Large intestine (tissue), 3 donors: Measurements from ENCODE around the gene AFDN. TPM values are rescaled to one million over a fixed set of nuclear protein-coding genes. Genes with fewer than 3 reads are reported as not detected.

ENCODE experiments used
- DNase-seq, 2 donors: peaks; one replicate each; pipeline versions ENCODE4 v3.0.0 to v3.0.0-alpha.2; 2013
- H3K27ac ChIP-seq: one replicate; pipeline ENCODE4 v1.5.1; 2013; ENCODE audit warnings: low read length
- H3K27me3 ChIP-seq: 2 replicates; pipeline ENCODE4 v1.6.1; 2013; ENCODE audit warnings: low read length; ENCODE audit not compliant: control insufficient read depth, insufficient read depth
- H3K36me3 ChIP-seq: 2 replicates; pipeline ENCODE4 v1.6.1; 2013; ENCODE audit warnings: low read length; ENCODE audit not compliant: control insufficient read depth, insufficient read depth
- H3K4me1 ChIP-seq: one replicate; pipeline ENCODE4 v1.6.1; 2013; ENCODE audit warnings: low read length; ENCODE audit not compliant: control insufficient read depth, insufficient read depth
- H3K4me3 ChIP-seq: one replicate; pipeline ENCODE4 v1.5.1; 2013; ENCODE audit warnings: low read length
- H3K9me3 ChIP-seq: one replicate; pipeline ENCODE4 v1.6.1; 2013; ENCODE audit warnings: mild to moderate bottlenecking, low read depth, low read length, moderate library complexity; ENCODE audit not compliant: control insufficient read depth
- WGBS: methylation state at CpG from one replicate; pipeline ENCODE4 v1.1.5; 2013; ENCODE audit warnings: low lambda C conversion rate; ENCODE audit not compliant: insufficient coverage; 5-methylcytosine and 5-hydroxymethylcytosine counted together
- polyA plus RNA-seq: library from polyadenylated mRNA; unstranded; fragments of 120-200 nt; gene quantifications from one replicate; pipeline ENCODE4 v1.2.1, GENCODE V29; 2013

AFDN gene
- polyA plus RNA-seq, 1 donor: 194 TPM

- Histone ChIP-seq H3K27me3 (no peaks in the 10 kb centered on the region), H3K27ac (no peak overlapping the region), H3K36me3 (no peaks in the 10 kb centered on the region), H3K4me1 (no peaks in the 10 kb centered on the region), H3K4me3 (no peak overlapping the region), H3K9me3 (peaks cover 5% of the 10 kb centered on the region)
- no peak for DNase-seq
- 88% methylated on average over 2 of the region's 43 CpGs for WGBS
Observed at GRCh38 chr6:167977717-167978467, 151.2 kb downstream of the AFDN start.

DNA sequence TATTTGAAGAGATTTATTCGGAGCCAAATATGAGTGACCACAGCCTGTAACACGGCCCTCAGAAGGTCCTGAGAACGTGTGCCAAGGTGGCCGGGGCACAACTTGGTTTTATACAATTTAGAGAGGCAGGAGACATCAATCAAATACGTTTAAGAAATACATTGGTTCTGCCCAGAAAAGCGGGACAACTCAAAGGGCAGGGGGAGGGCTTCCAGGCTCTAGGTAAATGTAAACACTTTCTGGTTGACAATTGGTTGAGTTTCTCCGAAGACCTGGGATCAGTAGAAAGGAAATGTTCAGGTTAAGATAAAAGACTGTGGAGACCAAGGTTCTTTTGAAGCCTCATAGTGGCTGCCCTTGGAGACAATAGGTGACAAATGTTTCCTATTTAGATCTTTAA is 151.9 kb downstream of the AFDN start:
- H3K27ac ChIP-seq: no peak overlapping the region
- H3K4me3 ChIP-seq: no peak overlapping the region
- H3K4me1 ChIP-seq: no peaks in the 10 kb centered on the region
- WGBS: 0% methylated on average over 1 of the region's 7 CpGs
- DNase-seq: no peak
- H3K9me3 ChIP-seq: peaks cover 5% of the 10 kb centered on the region
- H3K27me3 ChIP-seq: no peaks in the 10 kb centered on the region
- no peaks in the 10 kb centered on the region for H3K36me3 ChIP-seq

DNA sequence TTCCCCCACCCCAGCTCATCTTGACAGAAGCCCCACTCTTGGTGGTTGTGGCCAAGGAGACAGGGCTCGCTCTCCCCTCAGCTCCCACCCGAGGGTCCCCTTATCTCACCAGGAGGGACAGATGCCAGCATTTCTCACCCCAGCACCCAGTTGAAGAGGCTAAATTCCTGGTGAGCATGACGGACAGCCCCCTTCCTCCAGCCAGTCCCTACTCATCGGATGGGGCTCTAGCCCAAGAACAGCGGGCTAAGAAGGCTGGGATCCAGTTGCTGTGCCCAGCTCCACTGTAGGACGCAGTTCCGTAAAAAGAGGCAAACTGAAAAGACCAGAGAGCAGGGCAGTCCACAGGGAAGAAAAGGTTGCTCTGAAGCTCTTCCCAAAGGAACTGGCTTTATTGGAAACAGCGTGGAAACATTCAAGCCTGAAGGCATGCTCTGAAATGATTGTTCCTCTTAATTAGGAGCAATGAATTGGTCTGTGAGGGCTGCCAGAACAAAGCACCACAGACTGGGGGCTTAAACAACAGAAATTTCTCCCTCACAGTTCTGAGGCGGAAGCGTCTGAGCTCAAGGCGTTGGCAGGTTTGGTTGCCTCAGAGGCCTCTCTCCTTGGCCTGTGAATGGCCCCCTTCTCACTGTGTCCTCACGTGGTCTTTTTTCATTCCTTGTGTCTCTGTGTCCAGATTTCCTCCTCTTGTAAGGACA is 152.9 kb downstream of the AFDN start:
- Histone ChIP-seq H3K9me3 (peaks cover 5% of the 10 kb centered on the region), H3K4me1 (no peaks in the 10 kb centered on the region), H3K27me3 (no peaks in the 10 kb centered on the region), H3K4me3 (no peak overlapping the region), H3K36me3 (no peaks in the 10 kb centered on the region), H3K27ac (no peak overlapping the region)
- WGBS: 100% methylated on average over 1 of the region's 12 CpGs
- no peak for DNase-seq

DNA sequence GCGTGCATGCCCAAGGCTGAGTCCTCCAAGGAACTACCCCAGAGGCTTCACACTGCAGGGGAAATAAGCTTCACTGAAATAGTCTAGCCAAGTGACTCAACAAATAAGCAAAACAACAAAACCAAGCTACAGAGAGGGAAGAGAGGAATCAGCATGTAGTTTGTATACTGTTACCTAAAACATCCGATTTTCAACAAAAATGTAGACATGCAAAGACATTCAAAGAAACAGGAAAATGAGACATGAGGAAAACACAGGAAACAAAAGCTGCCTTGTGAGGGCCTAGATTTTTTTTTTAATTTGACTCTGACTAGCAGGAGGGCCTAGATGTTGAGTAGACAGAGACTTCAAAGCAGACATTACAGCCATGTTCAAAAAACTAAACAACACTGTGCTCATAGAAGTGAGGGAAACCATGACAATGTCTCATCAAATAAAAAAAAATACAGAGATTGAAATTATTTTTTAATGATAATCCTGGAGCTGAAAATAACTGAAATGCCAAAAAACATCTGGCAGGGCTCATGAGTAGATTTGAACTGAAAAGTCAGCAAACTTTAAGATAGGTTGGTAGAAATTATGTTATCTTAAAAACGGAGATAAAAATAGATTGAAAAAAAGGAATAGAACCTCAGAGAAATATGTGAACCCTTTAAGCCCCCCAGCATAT is 154.3 kb downstream of the AFDN start:
- WGBS: 92% methylated on average over 3 of the region's 3 CpGs
- peaks cover 9% of the 10 kb centered on the region for H3K9me3 ChIP-seq
- H3K27me3 ChIP-seq: no peaks in the 10 kb centered on the region
- no peak overlapping the region for H3K4me3 ChIP-seq
- H3K36me3 ChIP-seq: no peaks in the 10 kb centered on the region
- no peaks in the 10 kb centered on the region for H3K4me1 ChIP-seq
- no peak for DNase-seq
- no peak overlapping the region for H3K27ac ChIP-seq

- Histone ChIP-seq H3K9me3 (peaks cover 10% of the 10 kb centered on the region), H3K27me3 (no peaks in the 10 kb centered on the region), H3K4me1 (no peaks in the 10 kb centered on the region), H3K27ac (no peak overlapping the region), H3K36me3 (no peaks in the 10 kb centered on the region), H3K4me3 (no peak overlapping the region)
- 90% methylated on average over 2 of the region's 7 CpGs for WGBS
- no peak for DNase-seq
Observed at GRCh38 chr6:167981916-167982462, 155.3 kb downstream of the AFDN start.

GRCh38 chr6:167984144-167984719 is 157.5 kb downstream of the AFDN start:
- Histone ChIP-seq H3K27me3 (no peaks in the 10 kb centered on the region), H3K36me3 (no peaks in the 10 kb centered on the region), H3K4me3 (no peak overlapping the region), H3K4me1 (no peaks in the 10 kb centered on the region), H3K9me3 (peaks cover 16% of the 10 kb centered on the region), H3K27ac (no peak overlapping the region)
- WGBS: 100% methylated on average over 2 of the region's 11 CpGs
- DNase-seq: no peak

DNA sequence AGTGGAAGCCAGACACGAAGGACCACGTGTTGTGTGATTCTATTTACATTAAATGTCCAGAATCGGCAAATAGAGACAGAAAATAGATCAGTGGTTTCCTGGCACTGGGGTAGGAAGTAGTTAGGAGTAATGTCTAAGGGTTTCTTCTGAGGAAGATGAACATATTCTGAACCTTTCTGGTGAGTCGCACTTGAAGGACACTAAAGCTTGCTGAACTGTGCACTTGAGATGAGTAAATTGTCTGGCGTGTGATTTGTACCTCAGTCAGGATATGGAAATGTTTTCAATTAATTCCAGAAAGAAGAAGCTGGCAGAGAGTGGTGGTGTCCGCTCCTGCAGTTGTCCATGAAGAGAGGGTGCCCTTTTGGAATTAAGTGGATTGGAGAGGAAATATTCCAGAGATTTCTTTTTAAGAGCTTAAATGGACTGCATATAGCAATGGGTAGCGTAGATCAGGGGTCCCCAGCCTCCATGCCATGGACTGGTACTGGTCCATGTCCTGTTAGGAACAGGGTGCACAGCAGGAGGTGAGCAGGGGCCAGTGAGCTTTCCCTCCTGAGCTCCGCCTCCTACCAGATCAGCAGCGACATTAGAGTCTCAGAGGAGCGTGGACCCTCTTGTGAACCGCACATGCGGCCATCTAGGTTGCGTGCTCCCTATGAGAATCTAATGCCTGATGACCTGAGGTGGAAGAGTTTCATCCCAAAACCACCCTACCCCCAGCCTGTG is 158.3 kb downstream of the AFDN start:
- H3K4me1 ChIP-seq: no peaks in the 10 kb centered on the region
- DNase-seq: no peak
- H3K36me3 ChIP-seq: no peaks in the 10 kb centered on the region
- H3K4me3 ChIP-seq: no peak overlapping the region
- 100% methylated on average over 3 of the region's 13 CpGs for WGBS
- peaks cover 24% of the 10 kb centered on the region for H3K9me3 ChIP-seq
- no peaks in the 10 kb centered on the region for H3K27me3 ChIP-seq
- no peak overlapping the region for H3K27ac ChIP-seq

DNA sequence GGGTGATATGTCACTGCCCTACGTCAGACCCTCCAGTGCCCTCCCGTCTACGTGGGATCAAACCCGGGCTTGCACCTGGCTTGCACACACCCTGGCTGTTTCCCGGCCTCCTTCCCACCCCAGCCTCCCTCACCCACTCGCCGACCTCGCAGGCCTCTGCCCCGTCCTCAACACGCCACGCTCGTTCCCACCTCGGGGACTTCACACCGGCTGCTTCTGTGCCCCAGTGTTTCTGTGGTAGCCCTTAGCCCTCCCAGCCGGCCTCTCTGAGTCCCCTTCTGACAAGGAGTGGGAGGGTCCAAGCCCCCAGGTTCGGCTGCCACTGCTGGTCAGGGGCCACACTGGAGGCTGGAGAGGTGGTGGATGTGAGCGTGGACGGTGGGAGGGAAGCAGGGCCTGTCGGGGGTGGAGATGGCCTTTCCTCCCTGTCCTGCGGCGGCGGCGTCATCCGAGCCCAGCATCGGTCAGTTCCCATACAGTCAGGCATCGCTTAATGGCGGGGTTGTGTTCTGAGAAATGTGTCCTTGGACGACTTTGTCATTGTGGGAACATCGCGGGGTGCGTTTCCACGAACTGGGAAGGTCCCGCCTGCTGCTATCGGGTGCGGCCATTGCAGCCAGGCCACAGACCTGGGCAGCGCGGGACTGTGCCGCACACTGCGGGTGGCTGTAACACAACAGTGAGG is 159.3 kb downstream of the AFDN start:
- no CpG with 5 or more reads among the region's 39 CpGs for WGBS
- H3K4me3 ChIP-seq: no peak overlapping the region
- H3K27ac ChIP-seq: no peak overlapping the region
- no peaks in the 10 kb centered on the region for H3K36me3 ChIP-seq
- no peak for DNase-seq
- H3K4me1 ChIP-seq: no peaks in the 10 kb centered on the region
- no peaks in the 10 kb centered on the region for H3K27me3 ChIP-seq
- H3K9me3 ChIP-seq: peaks cover 32% of the 10 kb centered on the region

DNA sequence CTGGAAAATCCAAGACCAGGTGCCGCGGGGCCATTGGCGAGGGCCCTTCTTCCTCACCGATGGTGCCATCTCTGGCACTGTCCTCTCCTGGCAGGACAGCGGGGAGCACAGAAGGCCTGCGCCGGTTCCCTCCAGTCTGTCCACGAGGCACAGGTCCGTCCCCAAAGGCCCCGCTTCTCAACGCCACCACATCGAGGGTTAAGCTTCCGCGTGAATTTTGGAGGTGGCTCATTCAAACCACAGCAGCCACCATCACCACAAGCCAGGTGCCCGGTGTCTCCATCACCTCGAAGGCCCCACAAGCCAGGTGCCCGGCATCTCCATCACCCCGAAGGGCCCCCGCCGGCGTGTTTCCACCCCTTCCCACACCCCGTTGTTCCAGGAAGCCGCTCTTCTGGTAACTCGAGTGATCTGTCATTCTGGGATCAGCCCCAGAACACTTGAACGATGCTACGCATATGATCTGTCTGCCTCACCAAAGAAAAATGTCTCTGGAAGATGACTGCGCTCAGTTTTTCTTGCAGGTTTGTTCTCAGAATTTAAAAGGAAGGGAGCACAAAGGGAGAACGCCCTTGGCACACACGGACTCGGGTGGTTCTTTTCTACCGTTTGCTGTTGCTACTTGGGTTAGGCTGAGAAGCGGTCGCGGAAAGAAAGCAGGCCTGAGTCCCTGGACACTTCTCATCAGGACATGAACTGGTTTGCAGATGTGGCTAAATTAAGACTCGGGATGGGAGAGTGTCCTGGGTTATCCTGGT is 160.9 kb downstream of the AFDN start:
- Histone ChIP-seq H3K27ac (no peak overlapping the region), H3K9me3 (peaks cover 32% of the 10 kb centered on the region)

More for the DNA sequence above, 160.9 kb downstream of the AFDN start:
- no CpG with 5 or more reads among the region's 35 CpGs for WGBS
- no peaks in the 10 kb centered on the region for H3K36me3 ChIP-seq
- H3K4me3 ChIP-seq: no peak overlapping the region
- H3K27me3 ChIP-seq: no peaks in the 10 kb centered on the region
- H3K4me1 ChIP-seq: no peaks in the 10 kb centered on the region
- DNase-seq: no peak
